Measurements from ENCODE around the gene TSFM. TPM values are rescaled to one million over a fixed set of nuclear protein-coding genes. Genes with fewer than 3 reads are reported as not detected.

The TSFM gene
- polyA plus RNA-seq, 1 experiment, result 15.1 TPM

GRCh38 chr12:57765698-57766463 is 16.7 kb upstream of the TSFM start:
- Histone ChIP-seq H3K36me3 (ENCODE audit: control insufficient read depth, insufficient read depth, low read length) (peaks cover 2% of the 10 kb centered on the region; the same call in 1 of the 2 replicates), H3K27me3 (ENCODE audit: control insufficient read depth, insufficient read depth, low read length) (peaks cover 8% of the 10 kb centered on the region; the same call in 1 of the 2 replicates), H3K4me3 (ENCODE audit: low read depth, low read length) (peak overlapping the region; percentile 11; the same call in 1 of the 2 replicates)
- no peak for TF ChIP-seq CTCF (IDR thresholded peaks at IDR 0.05; ENCODE audit: insufficient read depth, low read depth, low read length)
- no peak for DNase-seq (ENCODE audit: low read depth)
- ChIA-PET CTCF (interaction anchor here (1.5 to 2.0 kb wide), 3 partner anchors 9 to 71 kb away, joined by 3 to 12 read pairs (median 3); no protein-coding TSS in a partner anchor), POLR2A (interaction anchor here (0.5 kb wide), 1 partner anchor 81 kb away, joined by 6 read pairs; the partner anchor contains the start of gene CTDSP2)

GRCh38 chr12:57766464-57767304 is 15.9 kb upstream of the TSFM start, which contains the start of gene CYP27B1:
Gene CYP27B1 (minus strand): TSS chr12:57767078. CDS start chr12:57767041, 37 bp downstream.
- CTCF ChIA-PET, result interaction anchor here (0.5 to 2.0 kb wide), 5 partner anchors 10 to 70 kb away, joined by 3 to 12 read pairs (median 3); no protein-coding TSS in a partner anchor
- POLR2A ChIA-PET, result interaction anchor here (0.5 kb wide), 1 partner anchor 80 kb away, joined by 6 read pairs; the partner anchor contains the start of gene CTDSP2
- 0 out of 2 replicates have a peak, but pooled peaks have one; percentile 5 for TF ChIP-seq CTCF (IDR thresholded peaks at IDR 0.05; ENCODE audit: insufficient read depth, low read depth, low read length)
- Histone ChIP-seq H3K36me3 (ENCODE audit: control insufficient read depth, insufficient read depth, low read length) (peaks cover 2% of the 10 kb centered on the region; the same call in 1 of the 2 replicates), H3K4me3 (ENCODE audit: low read depth, low read length) (peak within 1 kb of the TSS; percentile 11), H3K27me3 (ENCODE audit: control insufficient read depth, insufficient read depth, low read length) (peaks cover 8% of the 10 kb centered on the region; the same call in 1 of the 2 replicates)
- no peak for DNase-seq (ENCODE audit: low read depth)

GRCh38 chr12:57767305-57767698 is 15.3 kb upstream of the TSFM start:
- Histone ChIP-seq H3K27me3 (ENCODE audit: control insufficient read depth, insufficient read depth, low read length) (peaks cover 8% of the 10 kb centered on the region; the same call in 1 of the 2 replicates), H3K4me3 (ENCODE audit: low read depth, low read length) (no peak overlapping the region), H3K36me3 (ENCODE audit: control insufficient read depth, insufficient read depth, low read length) (peaks cover 2% of the 10 kb centered on the region; the same call in 1 of the 2 replicates)
- ChIA-PET CTCF (interaction anchor here (1.1 to 2.0 kb wide), 5 partner anchors 11 to 70 kb away, joined by 3 to 12 read pairs (median 3); no protein-coding TSS in a partner anchor), POLR2A (no interaction called here)
- DNase-seq (ENCODE audit: low read depth), result no peak
- no peak for TF ChIP-seq CTCF (IDR thresholded peaks at IDR 0.05; ENCODE audit: insufficient read depth, low read depth, low read length)

- DNase-seq (ENCODE audit: low read depth), result no peak
- CTCF ChIA-PET, result interaction anchor here (1.1 to 2.0 kb wide), 4 partner anchors 11 to 42 kb away, joined by 3 to 12 read pairs (median 4); no protein-coding TSS in a partner anchor
- TF ChIP-seq CTCF (IDR thresholded peaks at IDR 0.05; ENCODE audit: insufficient read depth, low read depth, low read length), result no peak
- Histone ChIP-seq H3K4me3 (ENCODE audit: low read depth, low read length) (no peak overlapping the region), H3K27me3 (ENCODE audit: control insufficient read depth, insufficient read depth, low read length) (peaks cover 8% of the 10 kb centered on the region; the same call in 1 of the 2 replicates), H3K36me3 (ENCODE audit: control insufficient read depth, insufficient read depth, low read length) (peaks cover 2% of the 10 kb centered on the region; the same call in 1 of the 2 replicates)
- POLR2A ChIA-PET, result no interaction called here
These were observed 14.7 kb upstream of the TSFM start for GRCh38 chr12:57767876-57768275.

Measured in BJ (cell line).